ENCODE results near the gene MTHFS.
"Not testable (repeated sequence)": the region's sequence is repeated elsewhere in the genome, so short reads cannot be mapped to it uniquely, and the experiment has no call there.

The MTHFS gene

DNA sequence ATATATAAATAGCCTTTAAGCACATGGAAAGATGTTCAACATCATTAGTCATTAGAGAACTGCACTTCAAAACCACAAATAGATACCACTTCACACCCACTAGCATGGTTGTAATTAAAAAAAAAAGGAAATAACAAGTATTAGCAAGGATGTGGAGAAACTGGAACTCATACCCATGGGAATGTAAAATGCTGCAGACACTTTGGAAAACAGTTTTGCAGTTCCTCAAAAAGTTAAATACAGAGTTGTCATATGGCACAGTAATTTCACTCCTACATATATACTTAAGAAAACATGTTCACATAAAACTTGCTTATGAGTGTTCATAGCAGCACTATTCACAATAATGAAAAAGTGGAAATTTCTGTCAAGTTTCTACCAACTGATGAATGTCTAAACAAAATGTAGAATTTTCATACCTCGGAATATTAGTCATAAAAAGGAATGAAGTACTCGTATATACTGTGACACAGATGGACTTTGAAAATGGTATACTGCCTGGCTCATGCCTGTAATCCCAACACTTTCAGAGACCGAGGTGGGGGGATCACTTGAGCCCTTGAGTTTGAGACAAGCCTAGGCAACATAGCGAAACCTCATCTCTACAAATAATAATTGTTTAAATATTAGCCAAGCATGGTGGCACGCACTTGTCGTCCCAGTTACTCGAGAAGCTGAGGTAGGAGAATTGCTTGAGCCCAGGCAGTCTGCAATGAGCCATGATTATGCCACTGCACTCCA lies 46.1 kb upstream of the MTHFS start:
- no peak for DNase-seq (ENCODE audit: low read depth in 1 of 2, low spot score in 1 of 2)
- H3K27ac ChIP-seq (replicated peaks): no peak overlapping the region
- H3K4me3 ChIP-seq (replicated peaks; ENCODE audit: insufficient read depth, low read length): no peak overlapping the region
- TF ChIP-seq GABPA (IDR thresholded peaks at IDR 0.05; ENCODE audit: low read depth) (no peak), POLR2AphosphoS5 (IDR thresholded peaks at IDR 0.05; ENCODE audit: low read depth) (no peak), SPI1 (IDR thresholded peaks at IDR 0.05; ENCODE audit: borderline replicate concordance, low read depth) (no peak)
- TF ChIP-seq, protein P1, sequence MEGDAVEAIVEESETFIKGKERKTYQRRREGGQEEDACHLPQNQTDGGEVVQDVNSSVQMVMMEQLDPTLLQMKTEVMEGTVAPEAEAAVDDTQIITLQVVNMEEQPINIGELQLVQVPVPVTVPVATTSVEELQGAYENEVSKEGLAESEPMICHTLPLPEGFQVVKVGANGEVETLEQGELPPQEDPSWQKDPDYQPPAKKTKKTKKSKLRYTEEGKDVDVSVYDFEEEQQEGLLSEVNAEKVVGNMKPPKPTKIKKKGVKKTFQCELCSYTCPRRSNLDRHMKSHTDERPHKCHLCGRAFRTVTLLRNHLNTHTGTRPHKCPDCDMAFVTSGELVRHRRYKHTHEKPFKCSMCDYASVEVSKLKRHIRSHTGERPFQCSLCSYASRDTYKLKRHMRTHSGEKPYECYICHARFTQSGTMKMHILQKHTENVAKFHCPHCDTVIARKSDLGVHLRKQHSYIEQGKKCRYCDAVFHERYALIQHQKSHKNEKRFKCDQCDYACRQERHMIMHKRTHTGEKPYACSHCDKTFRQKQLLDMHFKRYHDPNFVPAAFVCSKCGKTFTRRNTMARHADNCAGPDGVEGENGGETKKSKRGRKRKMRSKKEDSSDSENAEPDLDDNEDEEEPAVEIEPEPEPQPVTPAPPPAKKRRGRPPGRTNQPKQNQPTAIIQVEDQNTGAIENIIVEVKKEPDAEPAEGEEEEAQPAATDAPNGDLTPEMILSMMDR (IDR thresholded peaks at IDR 0.05; ENCODE audit: insufficient read depth, low read length): no peak
- TF ChIP-seq, protein P2, sequence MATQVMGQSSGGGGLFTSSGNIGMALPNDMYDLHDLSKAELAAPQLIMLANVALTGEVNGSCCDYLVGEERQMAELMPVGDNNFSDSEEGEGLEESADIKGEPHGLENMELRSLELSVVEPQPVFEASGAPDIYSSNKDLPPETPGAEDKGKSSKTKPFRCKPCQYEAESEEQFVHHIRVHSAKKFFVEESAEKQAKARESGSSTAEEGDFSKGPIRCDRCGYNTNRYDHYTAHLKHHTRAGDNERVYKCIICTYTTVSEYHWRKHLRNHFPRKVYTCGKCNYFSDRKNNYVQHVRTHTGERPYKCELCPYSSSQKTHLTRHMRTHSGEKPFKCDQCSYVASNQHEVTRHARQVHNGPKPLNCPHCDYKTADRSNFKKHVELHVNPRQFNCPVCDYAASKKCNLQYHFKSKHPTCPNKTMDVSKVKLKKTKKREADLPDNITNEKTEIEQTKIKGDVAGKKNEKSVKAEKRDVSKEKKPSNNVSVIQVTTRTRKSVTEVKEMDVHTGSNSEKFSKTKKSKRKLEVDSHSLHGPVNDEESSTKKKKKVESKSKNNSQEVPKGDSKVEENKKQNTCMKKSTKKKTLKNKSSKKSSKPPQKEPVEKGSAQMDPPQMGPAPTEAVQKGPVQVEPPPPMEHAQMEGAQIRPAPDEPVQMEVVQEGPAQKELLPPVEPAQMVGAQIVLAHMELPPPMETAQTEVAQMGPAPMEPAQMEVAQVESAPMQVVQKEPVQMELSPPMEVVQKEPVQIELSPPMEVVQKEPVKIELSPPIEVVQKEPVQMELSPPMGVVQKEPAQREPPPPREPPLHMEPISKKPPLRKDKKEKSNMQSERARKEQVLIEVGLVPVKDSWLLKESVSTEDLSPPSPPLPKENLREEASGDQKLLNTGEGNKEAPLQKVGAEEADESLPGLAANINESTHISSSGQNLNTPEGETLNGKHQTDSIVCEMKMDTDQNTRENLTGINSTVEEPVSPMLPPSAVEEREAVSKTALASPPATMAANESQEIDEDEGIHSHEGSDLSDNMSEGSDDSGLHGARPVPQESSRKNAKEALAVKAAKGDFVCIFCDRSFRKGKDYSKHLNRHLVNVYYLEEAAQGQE (IDR thresholded peaks at IDR 0.05; ENCODE audit: insufficient replicate concordance, low read depth): no peak
- no peaks in the 10 kb centered on the region for H3K27me3 ChIP-seq (ENCODE audit: insufficient read depth, poor library complexity, severe bottlenecking)

DNA sequence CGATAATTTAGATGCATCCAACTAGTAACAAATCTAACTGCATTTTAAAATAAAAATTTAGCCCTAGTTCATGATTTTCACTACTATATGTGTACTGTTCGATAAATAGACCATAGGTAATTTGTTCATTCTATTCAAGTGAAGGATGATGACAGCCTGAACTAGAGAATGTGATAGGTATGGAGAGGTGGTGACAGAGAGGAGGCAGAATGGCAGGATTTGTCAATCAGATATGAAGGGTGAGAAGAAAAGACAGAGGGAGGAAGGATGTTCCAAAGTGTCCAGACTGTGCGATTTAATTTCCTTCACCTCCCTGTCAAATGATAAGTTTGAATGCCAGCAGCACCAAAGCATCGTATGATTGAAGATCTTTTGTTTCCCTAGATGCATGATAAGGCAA lies 42.6 kb upstream of the MTHFS start:
- Histone ChIP-seq H3K27me3 (ENCODE audit: insufficient read depth, poor library complexity, severe bottlenecking) (no peaks in the 10 kb centered on the region), H3K27ac (replicated peaks) (no peak overlapping the region), H3K4me3 (replicated peaks; ENCODE audit: insufficient read depth, low read length) (no peak overlapping the region)
- no peak for DNase-seq (ENCODE audit: low read depth in 1 of 2, low spot score in 1 of 2)
- no peak for TF ChIP-seq SPI1 (IDR thresholded peaks at IDR 0.05; ENCODE audit: borderline replicate concordance, low read depth)
- TF ChIP-seq, protein P1 (IDR thresholded peaks at IDR 0.05; ENCODE audit: insufficient read depth, low read length): no peak
- TF ChIP-seq, protein P2 (IDR thresholded peaks at IDR 0.05; ENCODE audit: insufficient replicate concordance, low read depth): no peak
- no peak for TF ChIP-seq POLR2AphosphoS5 (IDR thresholded peaks at IDR 0.05; ENCODE audit: low read depth)
- no peak for TF ChIP-seq GABPA (IDR thresholded peaks at IDR 0.05; ENCODE audit: low read depth)

DNA sequence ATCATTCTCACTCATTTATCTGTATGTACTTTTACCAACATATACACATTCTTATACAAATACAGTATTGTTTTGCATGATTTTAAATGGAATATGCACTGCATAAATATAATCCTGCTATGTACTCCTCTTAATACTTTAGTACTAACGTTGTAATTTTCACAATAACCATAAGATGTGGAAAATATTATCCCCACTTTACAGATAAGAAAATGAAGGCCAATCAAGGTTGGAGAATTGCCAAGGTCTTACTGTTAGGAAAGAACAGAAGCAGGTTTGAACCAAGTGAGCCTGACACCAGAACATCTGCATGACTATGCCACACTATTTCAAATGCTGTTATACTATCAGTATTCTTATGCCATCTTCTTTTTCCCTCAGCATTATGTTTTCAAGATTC lies 41.3 kb upstream of the MTHFS start:
- DNase-seq (ENCODE audit: low read depth in 1 of 2, low spot score in 1 of 2): no peak
- Histone ChIP-seq H3K4me3 (replicated peaks; ENCODE audit: insufficient read depth, low read length) (no peak overlapping the region), H3K27me3 (ENCODE audit: insufficient read depth, poor library complexity, severe bottlenecking) (no peaks in the 10 kb centered on the region), H3K27ac (replicated peaks) (no peak overlapping the region)
- TF ChIP-seq, protein P1 (IDR thresholded peaks at IDR 0.05; ENCODE audit: insufficient read depth, low read length): no peak
- no peak for TF ChIP-seq GABPA (IDR thresholded peaks at IDR 0.05; ENCODE audit: low read depth)
- TF ChIP-seq SPI1 (IDR thresholded peaks at IDR 0.05; ENCODE audit: borderline replicate concordance, low read depth): no peak
- no peak for TF ChIP-seq POLR2AphosphoS5 (IDR thresholded peaks at IDR 0.05; ENCODE audit: low read depth)
- TF ChIP-seq, protein P2 (IDR thresholded peaks at IDR 0.05; ENCODE audit: insufficient replicate concordance, low read depth): no peak

DNA sequence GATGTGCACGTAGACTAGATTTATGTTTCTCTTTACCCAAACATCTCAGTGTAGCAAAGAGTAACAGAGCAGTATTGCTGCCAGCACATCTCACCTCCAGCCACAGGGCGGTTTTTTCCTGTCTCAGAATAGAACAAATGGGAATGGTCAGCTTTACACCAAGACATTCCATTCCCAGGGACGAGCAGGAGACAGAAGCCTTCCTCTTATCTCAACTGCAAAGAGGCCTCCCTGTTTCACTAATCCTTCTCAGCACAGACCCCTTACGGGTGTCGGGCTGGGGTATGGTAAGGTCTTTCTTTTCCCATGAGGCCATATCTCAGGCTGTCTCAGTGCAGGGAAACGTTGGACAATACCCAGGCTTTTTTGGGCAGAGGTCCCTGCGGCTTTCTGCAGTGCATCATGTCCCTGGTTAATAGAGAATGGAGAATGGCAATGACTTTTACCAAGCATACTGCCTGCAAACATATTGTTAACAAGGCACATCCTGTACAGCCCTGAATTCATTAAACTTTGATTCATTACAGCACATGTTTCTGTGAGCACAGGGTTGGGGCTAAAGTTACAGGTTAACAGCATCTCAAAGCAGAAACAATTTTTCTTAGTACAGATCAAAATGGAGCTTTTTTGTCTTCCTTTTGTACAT lies 38.9 kb upstream of the MTHFS start:
- not testable (repeated sequence) for DNase-seq (ENCODE audit: low read depth in 1 of 2, low spot score in 1 of 2); H3K4me3 ChIP-seq (replicated peaks; ENCODE audit: insufficient read depth, low read length); H3K27me3 ChIP-seq (ENCODE audit: insufficient read depth, poor library complexity, severe bottlenecking); H3K27ac ChIP-seq (replicated peaks)
